Thymus (tissue), 11 donors: Measurements from ENCODE around the gene RAB40B. TPM values are rescaled to one million over a fixed set of nuclear protein-coding genes. Genes with fewer than 3 reads are reported as not detected.
A peak's percentile ranks its signal among the peaks of the same experiment; 100 is the strongest.

Source experiments
- DNase-seq, 9 donors: peaks; one replicate each; pipeline ENCODE4 v3.0.0-alpha.2; 2013; ENCODE audit warnings: low spot score in 9 of 9, low read depth in 6 of 9, missing footprints in 1 of 9
- H3K27ac ChIP-seq, 2 donors: one replicate each; pipeline ENCODE4 v1.5.1; 2013; ENCODE audit warnings: control low read depth in 1 of 2, low read depth in 1 of 2, low read length in 1 of 2, mild to moderate bottlenecking in 1 of 2, moderate library complexity in 1 of 2
- H3K27me3 ChIP-seq, 2 donors: one replicate each; pipeline ENCODE4 v1.5.1; 2013; ENCODE audit warnings: low read length in 1 of 2; ENCODE audit not compliant: control insufficient read depth in 2 of 2, insufficient read depth in 1 of 2
- H3K36me3 ChIP-seq, 2 donors: one replicate each; pipeline ENCODE4 v1.5.1; 2013; ENCODE audit warnings: low read length in 1 of 2, mild to moderate bottlenecking in 1 of 2, moderate library complexity in 1 of 2; ENCODE audit not compliant: control insufficient read depth in 2 of 2, insufficient read depth in 2 of 2
- H3K4me1 ChIP-seq, 2 donors: one replicate each; pipeline ENCODE4 v1.5.1; 2013; ENCODE audit warnings: low read length in 2 of 2; ENCODE audit not compliant: control insufficient read depth in 2 of 2, insufficient read depth in 2 of 2
- H3K4me3 ChIP-seq, 2 donors: one replicate each; pipeline ENCODE4 v1.5.1; 2013; ENCODE audit warnings: low read length in 2 of 2, control low read depth in 1 of 2, mild to moderate bottlenecking in 1 of 2
- H3K9me3 ChIP-seq, 2 donors: one replicate each; pipeline ENCODE4 v1.5.1; 2013; ENCODE audit warnings: low read length in 1 of 2, mild to moderate bottlenecking in 1 of 2; ENCODE audit not compliant: control insufficient read depth in 2 of 2, insufficient read depth in 1 of 2
- WGBS: extraction: QIAGEN DNeasy Blood & Tissue Kit; methylation state at CpG from one replicate; pipeline ENCODE4 v1.1.7; 2013; 5-methylcytosine and 5-hydroxymethylcytosine counted together
- polyA plus RNA-seq: library from polyadenylated mRNA; stranded (reverse); fragments of 200-250 nt; gene quantifications from one replicate; pipeline ENCODE4 v1.2.3, GENCODE V29; 2013
- total RNA-seq: library from RNA; stranded (reverse); fragments of 120-200 nt; gene quantifications from one replicate; pipeline ENCODE4 v1.2.4, GENCODE V29; 2013
- donor health status: healthy.

Gene RAB40B
- total and polyA plus RNA-seq, 2 donors = 1.7 to 8.4 TPM

DNA sequence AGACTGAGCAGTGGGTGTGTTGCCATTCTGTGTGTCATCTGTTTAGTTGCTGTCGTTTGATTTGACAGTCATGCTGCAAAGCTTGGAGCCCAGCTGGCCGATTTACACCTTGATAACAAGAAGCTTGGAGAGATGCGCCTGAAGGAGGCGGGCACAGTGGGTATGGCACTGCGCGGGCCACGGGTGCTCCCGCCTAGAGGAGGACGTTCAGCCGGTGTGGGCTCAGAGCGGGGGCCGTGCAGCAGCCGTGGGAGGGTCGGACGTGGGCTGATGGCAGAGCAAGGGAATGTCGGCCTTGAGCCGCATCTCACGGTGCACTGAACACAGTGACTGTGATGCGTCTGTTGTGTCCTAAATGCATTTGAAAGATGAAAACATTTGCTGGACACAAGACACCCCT is 21.7 kb upstream of the RAB40B start:
- H3K27ac ChIP-seq = no peak overlapping the region
- H3K4me1 ChIP-seq = peaks cover 8 to 17% of the 10 kb centered on the region in 2 donors
- H3K27me3 ChIP-seq = no peaks in the 10 kb centered on the region
- H3K36me3 ChIP-seq = peaks cover 31 to 38% of the 10 kb centered on the region in 2 donors
- no peak for DNase-seq
- WGBS = 98% methylated on average over 19 of the region's 19 CpGs
- H3K9me3 ChIP-seq = peaks cover 0 to 15% of the 10 kb centered on the region in 2 donors
- H3K4me3 ChIP-seq = no peak overlapping the region

DNA sequence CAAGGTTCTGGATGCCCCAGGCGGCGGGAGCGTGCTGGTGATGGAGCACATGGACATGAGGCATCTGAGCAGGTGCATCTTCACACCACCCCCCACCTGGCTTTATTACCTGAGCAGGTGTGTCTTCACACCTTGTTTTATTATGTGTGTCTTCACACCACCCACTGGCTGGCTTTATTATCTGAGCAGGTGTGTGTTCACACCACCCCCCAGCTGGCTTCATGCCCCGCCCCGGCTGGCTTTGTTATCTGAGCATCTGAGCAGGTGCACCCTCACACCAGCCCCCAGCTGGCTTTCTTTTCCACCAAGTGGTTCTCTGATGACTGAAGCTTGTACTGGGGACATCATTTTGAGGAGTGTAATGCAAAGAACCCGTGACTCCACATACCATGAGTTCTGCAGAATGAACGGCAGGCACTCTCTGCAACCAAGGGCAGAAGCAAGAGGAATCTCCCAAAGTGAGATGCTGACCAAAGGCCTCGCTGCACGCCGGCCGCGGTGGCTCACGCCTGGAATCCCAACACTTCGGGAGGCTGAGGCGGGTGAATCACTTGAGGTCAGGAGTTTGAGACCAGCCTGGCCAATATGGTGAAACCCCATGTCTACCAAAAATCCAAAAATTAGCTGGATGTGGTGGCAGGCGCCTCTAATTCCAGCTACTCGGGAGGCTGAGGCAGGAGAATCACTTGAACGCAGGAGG is 20.6 kb upstream of the RAB40B start:
- WGBS = 97% methylated on average over 18 of the region's 18 CpGs
- no peak overlapping the region for H3K27ac ChIP-seq
- H3K4me3 ChIP-seq = no peak overlapping the region
- peaks cover 0 to 15% of the 10 kb centered on the region in 2 donors for H3K9me3 ChIP-seq
- no peak for DNase-seq
- H3K27me3 ChIP-seq = no peaks in the 10 kb centered on the region
- H3K36me3 ChIP-seq = peaks cover 31 to 38% of the 10 kb centered on the region in 2 donors
- H3K4me1 ChIP-seq = peaks cover 8 to 17% of the 10 kb centered on the region in 2 donors

DNA sequence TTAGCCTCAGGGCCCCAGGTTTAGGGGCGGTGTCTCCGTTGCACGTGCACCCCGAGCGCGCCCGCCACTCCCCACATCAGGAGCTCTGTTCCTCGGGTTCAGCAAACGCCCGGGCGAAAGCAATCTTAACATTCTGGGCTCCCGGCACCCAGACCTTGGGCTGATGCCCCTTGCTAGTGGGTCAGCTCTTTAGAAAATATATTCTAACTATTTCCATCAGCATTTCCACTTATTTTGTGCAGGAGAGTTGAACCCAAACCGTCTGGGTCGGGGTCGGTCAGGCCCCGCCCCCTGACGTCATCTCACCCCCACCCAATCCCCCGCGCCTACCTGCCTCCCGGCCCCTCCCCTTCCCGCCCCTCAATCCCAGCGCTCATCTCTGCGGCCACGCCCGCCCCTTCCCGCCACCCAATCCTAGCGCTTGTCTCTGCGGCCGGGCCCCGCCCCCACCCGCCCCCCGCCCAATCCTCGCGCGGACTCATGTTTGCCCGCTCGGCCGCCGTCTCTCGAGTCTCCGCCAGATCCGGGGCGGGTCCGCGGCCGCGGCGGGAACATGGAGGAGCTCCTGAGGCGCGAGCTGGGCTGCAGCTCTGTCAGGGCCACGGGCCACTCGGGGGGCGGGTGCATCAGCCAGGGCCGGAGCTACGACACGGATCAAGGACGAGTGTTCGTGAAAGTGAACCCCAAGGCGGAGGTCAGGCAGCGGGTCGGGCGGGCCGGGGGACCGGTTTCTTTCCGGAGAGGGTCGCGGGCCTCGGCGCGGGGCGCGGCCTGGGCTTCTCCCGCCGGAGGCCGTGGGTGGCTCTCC is 17.9 kb upstream of the RAB40B start, which contains the start of gene FN3KRP:
Gene FN3KRP (plus strand): TSS at position 504 of the 808 bp plus-strand sequence. CDS start 50 bp downstream, at position 554.
- H3K36me3 ChIP-seq = peaks cover 13 to 23% of the 10 kb centered on the region in 2 donors
- peaks cover 8 to 17% of the 10 kb centered on the region in 2 donors for H3K4me1 ChIP-seq
- WGBS = under 1% methylated on average over 75 of the region's 75 CpGs
- H3K9me3 ChIP-seq = peaks cover 0 to 15% of the 10 kb centered on the region in 2 donors
- peak within 1 kb of the TSS; percentile 69 to 83 for H3K4me3 ChIP-seq
- peak within 1 kb of the TSS in 1 of 2 donors; percentile 55 for H3K27ac ChIP-seq
- no peaks in the 10 kb centered on the region for H3K27me3 ChIP-seq
- DNase-seq = peak; percentile 73 to 95 (median 90)

DNA sequence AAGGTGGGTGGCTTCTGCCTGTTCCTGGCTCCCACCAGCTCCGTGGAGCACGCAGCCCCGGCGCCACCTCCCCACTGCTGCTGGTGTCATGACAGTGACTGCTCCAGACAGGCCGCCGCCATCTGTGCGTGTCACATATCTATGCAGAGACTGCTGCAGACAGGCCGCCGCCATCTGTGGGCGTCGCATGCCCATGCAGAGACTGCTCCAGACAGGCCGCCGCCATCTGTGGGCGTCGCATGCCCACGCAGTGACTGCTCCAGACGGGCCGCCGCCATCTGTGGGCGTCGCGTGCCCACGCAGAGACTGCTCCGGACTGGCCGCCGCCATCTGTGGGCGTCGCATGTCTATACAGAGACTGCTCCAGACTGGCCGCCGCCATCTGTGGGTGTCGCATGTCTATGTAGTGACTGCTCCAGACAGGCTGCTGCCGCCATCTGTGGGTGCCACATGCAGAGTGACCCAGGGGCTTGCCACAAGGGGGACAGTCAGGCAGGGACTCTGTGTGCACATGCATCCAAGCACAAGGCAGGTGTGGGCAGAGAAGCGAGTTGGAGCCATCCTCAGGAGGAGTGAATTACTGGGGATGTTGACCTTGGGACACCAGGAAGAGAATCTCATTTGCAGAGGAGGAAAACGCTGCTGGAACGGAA is 14.7 kb upstream of the RAB40B start:
- Histone ChIP-seq H3K4me3 (no peak overlapping the region), H3K36me3 (peaks cover 0 to 1% of the 10 kb centered on the region in 2 donors), H3K27ac (no peak overlapping the region), H3K4me1 (peaks cover 8 to 17% of the 10 kb centered on the region in 2 donors), H3K27me3 (no peaks in the 10 kb centered on the region), H3K9me3 (peaks cover 0 to 8% of the 10 kb centered on the region in 2 donors)
- WGBS = 95% methylated on average over 35 of the region's 35 CpGs
- DNase-seq = no peak

DNA sequence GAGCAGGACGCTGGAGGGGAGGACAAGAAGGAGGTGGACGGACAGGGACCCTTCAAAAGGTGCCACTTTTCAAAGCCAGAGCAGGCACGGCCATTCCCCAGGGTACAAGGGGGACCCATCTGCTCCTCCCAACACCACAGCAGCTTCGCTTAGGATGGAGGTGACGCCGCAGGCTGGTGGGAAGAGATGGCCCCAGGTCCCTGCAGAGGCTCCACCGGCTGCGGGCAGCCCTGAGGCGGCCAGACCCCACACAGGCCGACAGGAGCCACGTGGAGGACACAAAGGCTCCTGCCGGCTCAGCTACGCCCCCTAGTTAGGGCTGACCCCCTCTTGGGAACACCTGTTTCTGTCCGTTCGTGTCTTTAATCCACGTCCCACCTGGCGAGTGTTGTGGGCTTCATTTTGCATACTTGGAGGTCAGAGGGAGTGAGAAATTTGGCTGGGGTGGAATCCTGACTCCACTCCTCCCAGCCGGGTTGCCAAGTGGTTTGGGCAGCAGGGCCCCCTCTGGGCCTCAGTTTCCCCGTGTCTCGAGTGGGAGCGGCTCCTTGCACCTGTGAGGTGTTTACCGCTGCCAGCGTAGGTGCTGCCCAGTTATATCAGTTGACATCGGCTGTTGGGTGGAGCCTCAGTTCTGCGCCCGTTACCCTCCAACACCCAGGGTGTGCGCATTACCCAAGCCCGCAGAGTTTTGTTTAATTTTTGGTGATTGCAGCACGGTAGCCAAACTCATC is 12.2 kb upstream of the RAB40B start:
- H3K27ac ChIP-seq = no peak overlapping the region
- H3K4me1 ChIP-seq = no peaks in the 10 kb centered on the region
- peaks cover 0 to 1% of the 10 kb centered on the region in 2 donors for H3K9me3 ChIP-seq
- H3K27me3 ChIP-seq = no peaks in the 10 kb centered on the region
- H3K36me3 ChIP-seq = no peaks in the 10 kb centered on the region
- 88% methylated on average over 29 of the region's 29 CpGs for WGBS
- DNase-seq = no peak
- no peak overlapping the region for H3K4me3 ChIP-seq

DNA sequence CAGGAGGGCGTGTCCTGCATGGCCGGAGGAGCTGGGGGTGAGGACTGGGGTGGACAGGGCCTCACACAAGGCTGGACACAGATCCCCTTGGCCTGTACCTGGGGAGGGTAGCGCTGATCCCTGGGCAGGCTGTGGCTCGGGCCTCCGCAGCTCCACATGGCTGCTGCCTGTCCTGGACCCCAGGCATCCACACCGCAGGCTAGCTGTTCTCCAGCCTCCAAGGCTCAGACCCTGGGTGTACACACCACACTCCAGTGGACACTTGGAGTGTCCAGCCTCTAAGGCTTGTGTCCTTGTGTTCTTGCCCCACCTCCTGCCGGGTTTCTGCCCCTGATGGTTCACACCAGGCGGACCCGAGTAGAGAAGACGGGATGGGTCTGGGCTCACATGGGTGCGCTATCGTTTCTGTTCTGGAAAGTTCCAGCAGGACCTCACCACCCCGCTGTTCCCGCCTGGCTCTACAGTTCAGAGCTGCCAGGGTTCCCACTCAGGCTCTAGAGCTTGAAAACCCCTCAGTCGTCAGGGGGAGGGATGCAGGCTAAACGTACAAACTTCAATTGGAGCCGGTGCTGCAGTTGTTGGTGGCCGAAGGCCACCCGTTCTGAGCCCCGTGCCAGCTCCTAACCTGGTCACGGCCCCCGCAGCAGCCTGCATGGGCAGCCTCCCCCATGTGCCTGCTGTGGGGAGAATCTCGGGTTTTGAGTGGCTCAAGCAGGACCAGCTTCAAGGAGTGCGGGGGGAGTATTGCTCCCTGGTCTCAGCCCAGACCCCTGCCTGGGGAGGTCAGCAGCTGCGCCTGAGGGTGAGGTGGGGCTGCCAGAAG is 11.4 kb upstream of the RAB40B start:
- H3K27me3 ChIP-seq = no peaks in the 10 kb centered on the region
- WGBS = 95% methylated on average over 25 of the region's 25 CpGs
- no peaks in the 10 kb centered on the region for H3K36me3 ChIP-seq
- no peaks in the 10 kb centered on the region for H3K4me1 ChIP-seq
- H3K9me3 ChIP-seq = no peaks in the 10 kb centered on the region
- H3K4me3 ChIP-seq = no peak overlapping the region
- no peak overlapping the region for H3K27ac ChIP-seq
- no peak for DNase-seq

DNA sequence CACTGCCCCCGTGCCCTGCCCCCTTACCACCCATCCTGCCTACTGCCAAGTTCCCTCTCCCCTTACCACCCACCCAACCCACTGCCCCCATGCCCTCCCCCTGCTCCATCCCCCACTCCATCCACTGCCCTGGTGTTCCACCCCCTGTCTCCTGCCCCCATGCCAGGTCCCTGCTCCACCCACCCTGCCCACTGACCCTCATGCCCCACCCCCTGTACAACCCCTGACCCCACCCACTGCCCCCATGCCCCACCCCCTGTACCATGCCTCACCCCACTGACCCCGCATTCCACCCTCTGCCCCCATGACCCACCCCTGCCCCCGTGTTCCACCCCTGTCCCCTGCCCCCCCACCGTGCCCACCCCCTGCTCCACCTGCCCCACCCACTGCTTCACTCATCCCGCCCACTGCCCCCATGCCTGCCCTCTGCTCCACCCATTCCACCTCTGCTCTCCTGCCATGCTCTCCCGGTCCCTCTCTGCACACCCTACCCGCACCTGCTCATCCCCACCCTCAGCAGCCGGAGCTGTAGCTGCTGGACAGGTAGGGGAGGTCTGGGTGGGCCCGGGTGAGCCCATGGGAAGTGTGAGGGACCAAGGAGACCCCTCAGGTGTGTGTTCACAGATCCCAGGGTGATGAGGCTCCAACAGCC is 10.7 kb upstream of the RAB40B start:
- Histone ChIP-seq H3K4me1 (no peaks in the 10 kb centered on the region), H3K27me3 (no peaks in the 10 kb centered on the region), H3K4me3 (no peak overlapping the region), H3K27ac (no peak overlapping the region), H3K36me3 (no peaks in the 10 kb centered on the region), H3K9me3 (no peaks in the 10 kb centered on the region)
- DNase-seq = no peak
- WGBS = 73% methylated on average over 9 of the region's 9 CpGs

DNA sequence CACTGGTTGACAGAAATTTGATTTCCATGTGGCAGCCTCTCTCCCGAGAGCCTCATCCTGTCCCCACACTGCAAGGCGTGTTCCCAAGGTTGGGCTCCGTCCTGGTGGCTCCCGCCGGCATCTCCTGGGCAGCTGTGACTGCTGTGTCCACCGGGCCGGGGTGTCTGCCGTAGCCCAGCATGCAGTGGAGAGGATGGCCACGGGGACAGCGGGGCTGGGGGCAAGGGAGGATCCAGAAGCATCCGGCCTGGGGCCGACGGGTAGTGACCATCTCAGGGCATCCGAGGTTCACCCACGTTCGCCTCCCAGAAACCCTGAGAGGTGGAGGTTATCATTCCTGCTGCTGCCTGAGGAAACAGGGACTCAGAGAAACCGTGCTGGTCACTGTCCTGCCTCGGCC is 7.3 kb upstream of the RAB40B start:
- Histone ChIP-seq H3K27me3 (peaks cover 0 to 3% of the 10 kb centered on the region in 2 donors), H3K4me1 (no peaks in the 10 kb centered on the region), H3K4me3 (no peak overlapping the region), H3K27ac (no peak overlapping the region), H3K36me3 (no peaks in the 10 kb centered on the region), H3K9me3 (no peaks in the 10 kb centered on the region)
- 96% methylated on average over 18 of the region's 18 CpGs for WGBS
- DNase-seq = no peak
